ENCODE measurements around the gene SCO2.

SCO2 gene

DNA sequence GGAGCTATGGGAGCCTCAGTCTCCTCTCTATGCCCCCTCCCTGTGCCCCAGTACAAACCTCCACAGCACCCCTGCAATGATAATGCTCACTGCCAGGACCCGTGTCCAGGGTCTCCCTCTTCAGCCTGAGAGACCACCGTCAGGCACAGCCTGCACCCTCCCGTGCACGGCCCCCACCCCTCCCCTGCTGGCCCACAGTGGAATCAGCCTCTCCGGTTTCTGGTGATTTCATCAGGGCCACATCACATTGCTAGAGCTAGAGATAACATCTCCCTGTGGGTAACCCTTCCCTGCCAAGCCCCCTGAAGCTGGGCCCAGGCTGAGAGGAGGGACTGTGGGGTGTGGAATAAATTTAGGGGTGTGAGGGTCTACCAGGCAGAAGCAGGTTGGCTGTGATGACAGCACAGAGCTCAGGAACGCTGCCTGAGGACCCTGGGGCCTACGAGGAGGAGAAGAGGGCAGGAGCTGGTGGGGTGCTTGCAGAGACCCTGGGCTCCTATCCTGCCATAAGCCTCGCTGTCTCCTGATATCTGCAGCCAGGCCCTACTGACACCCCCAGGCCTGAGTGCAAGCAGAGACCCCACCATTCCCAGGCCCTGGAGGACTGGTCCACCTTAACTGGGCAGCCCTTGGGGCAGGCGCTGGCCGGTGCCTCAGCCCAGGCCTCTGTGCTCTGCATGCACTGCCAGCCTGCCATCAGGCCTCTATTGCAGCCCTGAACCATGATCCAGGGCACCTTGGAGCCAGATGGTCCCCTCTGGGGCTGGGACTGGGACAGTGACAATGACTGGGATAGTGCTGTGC is 20.3 kb upstream of the SCO2 start, which contains the start of gene KLHDC7B:
Gene KLHDC7B (plus strand): TSS at position 378 of the 804 bp plus-strand sequence. CDS start 345 bp downstream, at position 723.
- Histone ChIP-seq H3K9me3 (ENCODE audit: control insufficient read depth, insufficient read depth, low read depth, low read length) (no peaks in the 10 kb centered on the region), H3K27ac (ENCODE audit: extremely low read depth, low read depth, low read length) (0 out of 2 replicates have a peak within 1 kb of the TSS, but pooled peaks have one; percentile 19), H3K4me1 (ENCODE audit: control insufficient read depth, insufficient read depth, low read length) (0 out of 2 replicates have a peak, but pooled peaks cover 2% of the 10 kb centered on the region), H3K4me3 (ENCODE audit: low read depth, low read length) (no peak within 1 kb of the TSS), H3K36me3 (ENCODE audit: control insufficient read depth in 2 of 2, insufficient read depth in 1 of 2, low read length in 2 of 2) (no peaks in the 10 kb centered on the region)
- CTCF ChIA-PET: interaction anchor here (0.6 to 1.6 kb wide), 5 partner anchors 14 to 62 kb away, joined by 3 to 10 read pairs (median 4); partner anchors contain the start of genes SCO2 and SYCE3
- POLR2A ChIA-PET: interaction anchor here (0.7 to 1.8 kb wide), 4 partner anchors 17 to 79 kb away, joined by 3 to 8 read pairs (median 4); partner anchors contain the start of genes LMF2, NCAPH2, SCO2 and SYCE3
- TF ChIP-seq ZNF394 (tag by site-specific recombination; IDR thresholded peaks at IDR 0.05; ENCODE audit: borderline replicate concordance) (no peak), ZNF2 (tag by site-specific recombination; IDR thresholded peaks at IDR 0.05) (no peak), ZNF624 (tag by site-specific recombination; IDR thresholded peaks at IDR 0.05) (no peak), ZEB2 (tag by site-specific recombination; IDR thresholded peaks at IDR 0.05) (peak; percentile 43; the same call in 1 of the 2 replicates), RBAK (tag by site-specific recombination; IDR thresholded peaks at IDR 0.05) (no peak), ZNF335 (tag by site-specific recombination; conservative IDR thresholded peaks at IDR 0.05) (peak; percentile 86), FEZF1 (tag by site-specific recombination; IDR thresholded peaks at IDR 0.05) (no peak), ZNF626 (tag by site-specific recombination; IDR thresholded peaks at IDR 0.05) (no peak), ZNF248 (tag by site-specific recombination; IDR thresholded peaks at IDR 0.05) (no peak), KLF10 (tag by site-specific recombination; IDR thresholded peaks at IDR 0.05) (no peak), ZBTB48 (tag by site-specific recombination; IDR thresholded peaks at IDR 0.05) (peak; percentile 35; the same call in 1 of the 2 replicates), ZSCAN16 (tag by site-specific recombination; IDR thresholded peaks at IDR 0.05) (no peak), ZIC2 (tag by site-specific recombination; IDR thresholded peaks at IDR 0.05) (peak; percentile 93), ZFHX2 (tag by site-specific recombination; conservative IDR thresholded peaks at IDR 0.05) (no peak), SCRT1 (tag by site-specific recombination; IDR thresholded peaks at IDR 0.05; ENCODE audit: borderline replicate concordance) (no peak), ZNF600 (tag by site-specific recombination; IDR thresholded peaks at IDR 0.05) (no peak), ZNF433 (tag by site-specific recombination; IDR thresholded peaks at IDR 0.05; ENCODE audit: low read depth) (no peak), ZNF677 (tag by site-specific recombination; IDR thresholded peaks at IDR 0.05) (no peak), ZNF670 (tag by site-specific recombination; IDR thresholded peaks at IDR 0.05; ENCODE audit: low read depth) (no peak), ZBTB17 (tag by site-specific recombination; IDR thresholded peaks at IDR 0.05) (peak; percentile 33; the same call in 1 of the 2 replicates), ZNF558 (tag by site-specific recombination; IDR thresholded peaks at IDR 0.05) (no peak), PRDM1 (tag by site-specific recombination; IDR thresholded peaks at IDR 0.05) (no peak), ZNF426 (tag by site-specific recombination; IDR thresholded peaks at IDR 0.05) (no peak), SP2 (tag by site-specific recombination; IDR thresholded peaks at IDR 0.05) (no peak), ZNF621 (tag by site-specific recombination; IDR thresholded peaks at IDR 0.05) (no peak)
- TF ChIP-seq, protein P1, sequence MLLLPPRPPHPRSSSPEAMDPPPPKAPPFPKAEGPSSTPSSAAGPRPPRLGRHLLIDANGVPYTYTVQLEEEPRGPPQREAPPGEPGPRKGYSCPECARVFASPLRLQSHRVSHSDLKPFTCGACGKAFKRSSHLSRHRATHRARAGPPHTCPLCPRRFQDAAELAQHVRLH (tag by site-specific recombination; IDR thresholded peaks at IDR 0.05): no peak
- TF ChIP-seq, protein P2, sequence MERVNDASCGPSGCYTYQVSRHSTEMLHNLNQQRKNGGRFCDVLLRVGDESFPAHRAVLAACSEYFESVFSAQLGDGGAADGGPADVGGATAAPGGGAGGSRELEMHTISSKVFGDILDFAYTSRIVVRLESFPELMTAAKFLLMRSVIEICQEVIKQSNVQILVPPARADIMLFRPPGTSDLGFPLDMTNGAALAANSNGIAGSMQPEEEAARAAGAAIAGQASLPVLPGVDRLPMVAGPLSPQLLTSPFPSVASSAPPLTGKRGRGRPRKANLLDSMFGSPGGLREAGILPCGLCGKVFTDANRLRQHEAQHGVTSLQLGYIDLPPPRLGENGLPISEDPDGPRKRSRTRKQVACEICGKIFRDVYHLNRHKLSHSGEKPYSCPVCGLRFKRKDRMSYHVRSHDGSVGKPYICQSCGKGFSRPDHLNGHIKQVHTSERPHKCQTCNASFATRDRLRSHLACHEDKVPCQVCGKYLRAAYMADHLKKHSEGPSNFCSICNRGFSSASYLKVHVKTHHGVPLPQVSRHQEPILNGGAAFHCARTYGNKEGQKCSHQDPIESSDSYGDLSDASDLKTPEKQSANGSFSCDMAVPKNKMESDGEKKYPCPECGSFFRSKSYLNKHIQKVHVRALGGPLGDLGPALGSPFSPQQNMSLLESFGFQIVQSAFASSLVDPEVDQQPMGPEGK (tag by site-specific recombination; IDR thresholded peaks at IDR 0.05): peak; percentile 94
- TF ChIP-seq, protein P3, sequence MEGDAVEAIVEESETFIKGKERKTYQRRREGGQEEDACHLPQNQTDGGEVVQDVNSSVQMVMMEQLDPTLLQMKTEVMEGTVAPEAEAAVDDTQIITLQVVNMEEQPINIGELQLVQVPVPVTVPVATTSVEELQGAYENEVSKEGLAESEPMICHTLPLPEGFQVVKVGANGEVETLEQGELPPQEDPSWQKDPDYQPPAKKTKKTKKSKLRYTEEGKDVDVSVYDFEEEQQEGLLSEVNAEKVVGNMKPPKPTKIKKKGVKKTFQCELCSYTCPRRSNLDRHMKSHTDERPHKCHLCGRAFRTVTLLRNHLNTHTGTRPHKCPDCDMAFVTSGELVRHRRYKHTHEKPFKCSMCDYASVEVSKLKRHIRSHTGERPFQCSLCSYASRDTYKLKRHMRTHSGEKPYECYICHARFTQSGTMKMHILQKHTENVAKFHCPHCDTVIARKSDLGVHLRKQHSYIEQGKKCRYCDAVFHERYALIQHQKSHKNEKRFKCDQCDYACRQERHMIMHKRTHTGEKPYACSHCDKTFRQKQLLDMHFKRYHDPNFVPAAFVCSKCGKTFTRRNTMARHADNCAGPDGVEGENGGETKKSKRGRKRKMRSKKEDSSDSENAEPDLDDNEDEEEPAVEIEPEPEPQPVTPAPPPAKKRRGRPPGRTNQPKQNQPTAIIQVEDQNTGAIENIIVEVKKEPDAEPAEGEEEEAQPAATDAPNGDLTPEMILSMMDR (tag by site-specific recombination; IDR thresholded peaks at IDR 0.05): peak; percentile 40; the same call in 1 of the 2 replicates
- TF ChIP-seq, protein P4, sequence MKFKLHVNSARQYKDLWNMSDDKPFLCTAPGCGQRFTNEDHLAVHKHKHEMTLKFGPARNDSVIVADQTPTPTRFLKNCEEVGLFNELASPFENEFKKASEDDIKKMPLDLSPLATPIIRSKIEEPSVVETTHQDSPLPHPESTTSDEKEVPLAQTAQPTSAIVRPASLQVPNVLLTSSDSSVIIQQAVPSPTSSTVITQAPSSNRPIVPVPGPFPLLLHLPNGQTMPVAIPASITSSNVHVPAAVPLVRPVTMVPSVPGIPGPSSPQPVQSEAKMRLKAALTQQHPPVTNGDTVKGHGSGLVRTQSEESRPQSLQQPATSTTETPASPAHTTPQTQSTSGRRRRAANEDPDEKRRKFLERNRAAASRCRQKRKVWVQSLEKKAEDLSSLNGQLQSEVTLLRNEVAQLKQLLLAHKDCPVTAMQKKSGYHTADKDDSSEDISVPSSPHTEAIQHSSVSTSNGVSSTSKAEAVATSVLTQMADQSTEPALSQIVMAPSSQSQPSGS (tag by site-specific recombination; IDR thresholded peaks at IDR 0.05; ENCODE audit: low read depth): no peak
- TF ChIP-seq, protein P5, sequence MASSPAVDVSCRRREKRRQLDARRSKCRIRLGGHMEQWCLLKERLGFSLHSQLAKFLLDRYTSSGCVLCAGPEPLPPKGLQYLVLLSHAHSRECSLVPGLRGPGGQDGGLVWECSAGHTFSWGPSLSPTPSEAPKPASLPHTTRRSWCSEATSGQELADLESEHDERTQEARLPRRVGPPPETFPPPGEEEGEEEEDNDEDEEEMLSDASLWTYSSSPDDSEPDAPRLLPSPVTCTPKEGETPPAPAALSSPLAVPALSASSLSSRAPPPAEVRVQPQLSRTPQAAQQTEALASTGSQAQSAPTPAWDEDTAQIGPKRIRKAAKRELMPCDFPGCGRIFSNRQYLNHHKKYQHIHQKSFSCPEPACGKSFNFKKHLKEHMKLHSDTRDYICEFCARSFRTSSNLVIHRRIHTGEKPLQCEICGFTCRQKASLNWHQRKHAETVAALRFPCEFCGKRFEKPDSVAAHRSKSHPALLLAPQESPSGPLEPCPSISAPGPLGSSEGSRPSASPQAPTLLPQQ (tag by site-specific recombination; IDR thresholded peaks at IDR 0.05): peak; percentile 66; the same call in 1 of the 2 replicates
